SW480 (cell line): Measurements from ENCODE around the gene GOLGA6C.
"Not testable (repeated sequence)": the region's sequence is repeated elsewhere in the genome, so short reads cannot be mapped to it uniquely, and the experiment has no call there.

Source experiments
- DNase-seq: peaks from one replicate; pipeline ENCODE4 v3.0.0-alpha.2; 2016; ENCODE audit warnings: low spot score

GOLGA6C gene

DNA sequence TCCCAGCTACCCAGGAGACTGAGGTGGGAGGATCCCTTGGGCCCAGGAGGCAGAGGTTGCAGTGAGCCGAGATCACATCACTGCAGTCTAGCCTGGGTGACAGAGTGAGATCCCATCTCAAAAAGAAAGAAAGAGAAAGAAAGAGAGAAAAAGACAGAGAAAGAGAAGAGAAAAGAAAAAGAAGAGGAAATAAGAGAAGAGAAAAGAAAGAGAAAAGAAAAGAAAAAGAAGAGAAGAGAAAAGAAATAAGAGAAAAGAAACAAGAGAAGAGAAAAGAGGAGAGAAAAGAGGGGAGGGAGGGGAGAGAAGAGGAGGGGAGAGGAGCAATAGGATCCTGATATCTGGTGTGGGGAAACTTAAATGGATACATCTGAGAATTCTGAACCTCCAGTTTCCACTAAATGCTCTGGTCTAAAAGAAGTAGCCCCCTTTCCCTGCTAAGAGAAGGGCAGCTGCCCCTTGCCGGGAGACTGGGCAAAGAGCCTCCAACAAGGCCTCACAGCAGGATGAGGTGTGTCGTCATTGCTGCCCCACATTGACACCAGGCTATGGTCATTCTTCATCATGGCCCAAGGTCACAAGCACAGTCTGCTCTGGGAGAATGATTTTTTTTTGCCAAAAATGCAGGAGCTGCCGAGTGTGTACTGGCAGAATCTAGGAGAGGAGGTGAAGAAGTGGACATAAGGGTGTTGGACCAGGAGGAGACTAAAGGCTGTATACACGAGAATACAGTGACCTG lies 56.6 kb downstream of the GOLGA6C start:
- no peak for DNase-seq

DNA sequence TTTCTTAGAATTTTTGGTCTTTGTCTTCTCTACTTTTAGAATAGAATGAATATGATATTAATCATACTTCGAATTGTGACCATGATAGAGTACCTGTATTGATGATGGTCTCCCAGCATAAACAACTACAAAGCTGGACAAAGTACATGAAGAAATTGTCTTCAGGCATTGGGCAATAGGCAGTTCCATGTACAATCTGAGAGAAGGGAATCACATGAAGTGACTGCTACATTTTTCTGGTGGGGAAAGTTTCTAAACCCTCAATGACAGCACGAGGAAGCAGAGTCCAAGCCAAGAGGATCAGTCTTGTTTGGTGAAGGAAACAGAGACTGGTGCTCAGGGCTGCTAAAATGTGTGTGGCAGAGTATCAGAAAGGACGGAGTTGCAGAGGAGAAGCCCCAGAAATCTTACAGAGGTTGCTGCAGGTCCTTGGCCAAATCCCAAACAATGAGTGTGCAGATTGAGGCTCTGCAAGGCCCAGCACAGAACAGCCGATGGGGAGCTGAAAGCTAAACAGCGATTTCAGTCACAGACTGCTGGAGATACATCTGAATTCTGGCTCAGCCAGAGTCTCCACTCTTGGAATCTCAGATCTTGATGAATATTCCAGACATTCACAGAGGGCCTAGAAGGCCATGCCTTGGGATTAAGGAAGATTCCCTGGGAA lies 61.2 kb downstream of the GOLGA6C start:
- not testable (repeated sequence) for DNase-seq
